K562 (cell line): ENCODE data around the gene DLGAP1. TPM values are rescaled to one million over a fixed set of nuclear protein-coding genes. Genes with fewer than 3 reads are reported as not detected.

Source experiments
- ATAC-seq: fragments of 200-7000 bp; cut with Tn5 transposase; 3 replicates; pipeline ENCODE4 v1.9.1; 2020; ENCODE audit warnings: moderate library complexity
- BruUV-seq: library from RNA; stranded (reverse); fragments of 400-500 nt; replicated peaks from 2 replicates; lab custom pipeline; 2021; lab: Mats Ljungman, UMichigan
- CTCF ChIA-PET: fragments of 300-600 bp; formaldehyde crosslinking; extraction: SDS; loops from one replicate; lab custom pipeline; 2021; ENCODE audit warnings: low intra/inter-chr PET ratio; lab: Yijun Ruan, JAX
- POLR2A ChIA-PET: fragments of 300-600, 350-650 bp; sonication (Branson Sonifier 250); formaldehyde crosslinking; extraction: SDS; loops from one replicate; lab custom pipeline; 2021; ENCODE audit warnings: antibody characterized with exemption, inconsistent platforms; lab: Yijun Ruan, JAX
- DNase-seq, 4 experiments: peaks; one replicate each; pipeline versions ENCODE4 v3.0.0 to v3.0.0-alpha.2; 2011 to 2018; ENCODE audit warnings: low spot score in 3 of 4, mixed read lengths in 3 of 4; ENCODE audit errors: extremely low read depth in 1 of 4
- FAIRE-seq: peaks from 2 replicates; lab custom pipeline; 2011; peaks lifted over from hg19 to GRCh38; lab: Jason Lieb, UNC
- H2AFZ ChIP-seq: 2 replicates; pipeline ENCODE4 v1.6.0; 2011; ENCODE audit warnings: low read depth, low read length, control low read depth, inconsistent platforms
- H3K27ac ChIP-seq: fragments of 200-600 bp; 3 replicates; pipeline ENCODE4 v1.8.0; 2011; ENCODE audit warnings: low read depth, mild to moderate bottlenecking, control low read depth, inconsistent platforms, low read length, moderate library complexity, mixed read lengths; ENCODE audit errors: extremely low read depth
- H3K27me3 ChIP-seq, 2 experiments: fragments of 300-600 bp in 1 of 2; 2 replicates in 1 of 2; 3 replicates in 1 of 2; pipeline versions ENCODE4 v1.6.0 to v1.8.0; 2011; ENCODE audit warnings: inconsistent platforms in 2 of 2, low read length in 2 of 2, mild to moderate bottlenecking in 1 of 2, mixed read lengths in 1 of 2, moderate library complexity in 1 of 2; ENCODE audit not compliant: control insufficient read depth in 2 of 2, insufficient read depth in 2 of 2
- H3K36me3 ChIP-seq: fragments of 300-600 bp; 3 replicates; pipeline ENCODE4 v1.8.0; 2011; ENCODE audit warnings: mild to moderate bottlenecking, low read length, inconsistent platforms; ENCODE audit not compliant: control insufficient read depth, insufficient read depth
- H3K4me1 ChIP-seq, 2 experiments: fragments of 200-600 bp in 1 of 2; replicated peaks in 1 of 2; 2 replicates in 1 of 2; 3 replicates in 1 of 2; pipeline versions ENCODE4 v1.5.1 to v1.8.0; 2011; ENCODE audit warnings: inconsistent platforms in 2 of 2, low read length in 2 of 2, mild to moderate bottlenecking in 1 of 2, mixed read lengths in 1 of 2, moderate library complexity in 1 of 2; ENCODE audit not compliant: control insufficient read depth in 2 of 2, insufficient read depth in 2 of 2
- H3K4me2 ChIP-seq: 2 replicates; pipeline ENCODE4 v1.6.1; 2011; ENCODE audit warnings: low read length, control low read depth, inconsistent platforms, mixed read lengths; ENCODE audit not compliant: insufficient read depth
- H3K4me3 ChIP-seq: fragments of 200-600 bp; sonication (generic), shearing (Covaris generic); 2 replicates; pipeline ENCODE4 v1.5.1; 2016; ENCODE audit warnings: control low read depth, inconsistent platforms
- H3K79me2 ChIP-seq: fragments of 200-600 bp; 3 replicates; pipeline ENCODE4 v1.8.0; 2011; ENCODE audit warnings: low read length, inconsistent platforms; ENCODE audit not compliant: control insufficient read depth, insufficient read depth
- H3K9ac ChIP-seq, 2 experiments: 2 replicates each; pipeline versions ENCODE4 v1.6.0 to v1.6.1; 2011; ENCODE audit warnings: low read depth in 2 of 2, low read length in 2 of 2, control low read depth in 1 of 2, inconsistent platforms in 1 of 2, mild to moderate bottlenecking in 1 of 2, mixed read lengths in 1 of 2; ENCODE audit not compliant: insufficient read depth in 1 of 2
- H3K9me1 ChIP-seq: one replicate; pipeline ENCODE4 v1.6.0; 2011; ENCODE audit warnings: inconsistent platforms, mild to moderate bottlenecking, low read length, moderate library complexity; ENCODE audit not compliant: control insufficient read depth, insufficient read depth
- H3K9me3 ChIP-seq: replicated peaks from 2 replicates; pipeline ENCODE4 v1.5.1; 2011; ENCODE audit warnings: low read depth, low read length, inconsistent platforms; ENCODE audit not compliant: control insufficient read depth, insufficient read depth
- H4K20me1 ChIP-seq: replicated peaks from 2 replicates; pipeline ENCODE4 v1.6.1; 2011; ENCODE audit warnings: low read length, inconsistent platforms, mixed read lengths; ENCODE audit not compliant: control insufficient read depth, insufficient read depth
- BCL6 ChIP-seq: fragments of 250-450 bp; sonication (Bioruptor Pico); IDR thresholded peaks from 2 replicates; pipeline ENCODE4 v1.4.0; 2020
- ELF2 ChIP-seq: fragments of 250-450 bp; sonication (Bioruptor Pico); IDR thresholded peaks from 2 replicates; pipeline ENCODE4 v1.5.0; 2021; ENCODE audit warnings: mild to moderate bottlenecking
- ETV5 ChIP-seq: sonication (generic); formaldehyde crosslinking; IDR thresholded peaks from 2 replicates; pipeline ENCODE4 v1.4.0; 2020; ENCODE audit warnings: low read depth, mild to moderate bottlenecking, missing genetic modification reagents
- HMG20A ChIP-seq: fragments of 450-650 bp; formaldehyde crosslinking; conservative IDR thresholded peaks from 2 replicates; pipeline ENCODE4 v1.4.0; 2020; ENCODE audit warnings: mild to moderate bottlenecking, mixed read lengths
- MCM7 ChIP-seq, 2 experiments: fragments of 450-650 bp; IDR thresholded peaks; 2 replicates each; pipeline ENCODE4 v1.6.1; 2016 to 2018
- MEF2D ChIP-seq: conservative IDR thresholded peaks from 2 replicates; pipeline ENCODE4 v1.6.1; 2016; ENCODE audit warnings: low read depth, missing genetic modification characterization, missing compliant biosample characterization
- NR4A1 ChIP-seq, 2 experiments: fragments of 250-450 bp in 1 of 2; fragments of 450-650 bp in 1 of 2; sonication (Bioruptor Pico) in 1 of 2; IDR thresholded peaks; 2 replicates each; pipeline versions ENCODE4 v1.4.0 to v1.6.1; 2016 to 2020; ENCODE audit warnings: mild to moderate bottlenecking in 2 of 2, missing compliant biosample characterization in 1 of 2, missing genetic modification characterization in 1 of 2, moderate library complexity in 1 of 2
- OTX1 ChIP-seq: fragments of 450-650 bp; formaldehyde crosslinking; IDR thresholded peaks from 2 replicates; pipeline ENCODE4 v1.4.0; 2022; ENCODE audit warnings: mild to moderate bottlenecking
- PHF8 ChIP-seq: fragments of 200-600 bp; sonication (generic); IDR thresholded peaks from 2 replicates; pipeline ENCODE4 v1.6.1; 2012; ENCODE audit warnings: mixed run types, mild to moderate bottlenecking, inconsistent platforms, low read length, moderate library complexity, borderline replicate concordance
- PML ChIP-seq: IDR thresholded peaks from 2 replicates; pipeline ENCODE4 v1.6.1; 2012; ENCODE audit warnings: low read length, inconsistent platforms
- PRPF4 ChIP-seq: fragments of 200-400 bp; formaldehyde crosslinking; IDR thresholded peaks from one replicate; pipeline ENCODE4 v1.6.1; 2017; ENCODE audit warnings: low read length, low read depth, mild to moderate bottlenecking; ENCODE audit not compliant: insufficient read depth, poor library complexity, severe bottlenecking
- PTRF ChIP-seq: fragments of 450-650 bp; IDR thresholded peaks from 2 replicates; pipeline ENCODE4 v1.6.1; 2016; ENCODE audit warnings: mild to moderate bottlenecking, missing genetic modification characterization, missing compliant biosample characterization
- PYGO2 ChIP-seq: fragments of 450-650 bp; IDR thresholded peaks from 2 replicates; pipeline ENCODE4 v1.6.1; 2016; ENCODE audit warnings: mild to moderate bottlenecking, missing genetic modification characterization, moderate library complexity, missing compliant biosample characterization
- RBFOX2 ChIP-seq: fragments of 200-400 bp; formaldehyde crosslinking; IDR thresholded peaks from 2 replicates; pipeline ENCODE4 v1.6.1; 2017; ENCODE audit warnings: low read depth, mild to moderate bottlenecking, low read length, moderate library complexity
- SRF ChIP-seq, 2 experiments: fragments of 250-450, 450-650 bp in 1 of 2; sonication (Bioruptor Pico) in 1 of 2; sonication (generic) in 1 of 2; formaldehyde crosslinking; IDR thresholded peaks; 2 replicates each; pipeline versions ENCODE4 v1.5.0 to v1.5.1; 2020 to 2022; ENCODE audit warnings: mild to moderate bottlenecking in 1 of 2, missing genetic modification reagents in 1 of 2
- SRSF7 ChIP-seq: fragments of 200-400 bp; formaldehyde crosslinking; optimal IDR thresholded peaks from 2 replicates; pipeline ENCODE3; 2017; ENCODE audit warnings: mild to moderate bottlenecking, low read depth, low read length
- TCF3 ChIP-seq: sonication (generic); formaldehyde crosslinking; IDR thresholded peaks from 2 replicates; pipeline ENCODE4 v1.4.0; 2020; ENCODE audit warnings: mild to moderate bottlenecking, missing genetic modification reagents
- ZBTB26 ChIP-seq: fragments of 450-650 bp; formaldehyde crosslinking; IDR thresholded peaks from 2 replicates; pipeline ENCODE4 v1.4.0; 2022; ENCODE audit warnings: missing genetic modification characterization
- ZBTB49 ChIP-seq: sonication (generic); formaldehyde crosslinking; IDR thresholded peaks from 2 replicates; pipeline ENCODE4 v1.8.0; 2022; ENCODE audit warnings: missing genetic modification reagents, mild to moderate bottlenecking, borderline replicate concordance
- ZKSCAN1 ChIP-seq: fragments of 150-350 bp; IDR thresholded peaks from 2 replicates; pipeline ENCODE4 v1.6.1; 2016; ENCODE audit warnings: low read depth, low read length
- ZNF239 ChIP-seq: fragments of 250-450 bp; sonication (Bioruptor Pico); IDR thresholded peaks from 2 replicates; pipeline ENCODE4 v1.4.0; 2020; ENCODE audit warnings: mild to moderate bottlenecking
- WGBS: fragments of 100-300 bp; shearing (Covaris generic); methylation state at CpG from one replicate; pipeline ENCODE4 v1.1.6; 2016; ENCODE audit warnings: low coverage, mixed read lengths; ENCODE audit not compliant: insufficient coverage; ENCODE audit errors: missing lambda C conversion rate; 5-methylcytosine and 5-hydroxymethylcytosine counted together
- in situ Hi-C: fragments of 300-500 bp; cut with MboI; formaldehyde crosslinking; loops from 4 replicates; pipeline ENCODE4 v1.15.0; 2018; ENCODE audit warnings: inconsistent platforms, mixed read lengths
- intact Hi-C: fragments of 100-400 bp; cut with micrococcal nuclease; formaldehyde crosslinking; loops from 2 replicates; pipeline ENCODE4 v1.14.2; 2022
- polyA plus RNA-seq, 8 experiments: library from polyadenylated mRNA; depleted of rRNA in 4 of 8; stranded (reverse) in 5 of 8; unstranded in 3 of 8; fragments of >200 nt; fragmentation: Nextera tagmentation in 2 of 8; fragmentation: Illumina TruSeq in 1 of 8; extraction: Ambion mirVana in 2 of 8; extraction: Trizol in 1 of 8; gene quantifications; 2 replicates each; pipeline versions ENCODE4 v1.2.1 to v1.2.3, GENCODE V29; 2011 to 2014; ENCODE audit warnings: inconsistent platforms in 1 of 8, missing spikeins in 1 of 8
- total RNA-seq, 7 experiments: library from RNA; depleted of rRNA in 6 of 7; stranded (reverse); fragments of >200 nt in 6 of 7; fragmentation: Illumina TruSeq in 2 of 7; extraction: Trizol in 2 of 7; gene quantifications; 2 replicates each; pipeline versions ENCODE4 v1.2.1 to v1.2.3, GENCODE V29; 2011 to 2021; ENCODE audit warnings: low replicate concordance in 1 of 7

DLGAP1 gene
- total and polyA plus RNA-seq, 9 of the 15 experiments (the other 6 are each of a cell fraction or from before 2014, with no cell fraction given): 0.04 to 0.22 (median 0.08) TPM

- Histone ChIP-seq H3K27me3 (no peaks in the 10 kb centered on the region), H3K9me1 (no peaks in the 10 kb centered on the region), H3K9me3 (no peaks in the 10 kb centered on the region), H3K4me2 (peak overlapping the region; percentile 94), H2AFZ (no peak overlapping the region), H3K79me2 (peaks cover 61% of the 10 kb centered on the region), H4K20me1 (no peaks in the 10 kb centered on the region), H3K36me3 (peaks cover 20% of the 10 kb centered on the region; the same call in 2 of the 3 replicates), H3K27ac (peak overlapping the region; percentile 97), H3K4me3 (peak overlapping the region; percentile 55), H3K9ac (peak overlapping the region; percentile 77 to 98), H3K4me1 (peaks cover 43 to 50% of the 10 kb centered on the region in 2 experiments)
- DNase-seq (peak in 1 of 4 experiments; percentile 31), ATAC-seq (peak; percentile 53), FAIRE-seq (no peak)
- intact Hi-C loops: no loop called here
- in situ Hi-C loops: loop anchor here (5.0 kb wide), 1 partner anchor 53 kb away; no protein-coding TSS in a partner anchor
- BruUV-seq: no TSS peak
- ChIA-PET CTCF (no interaction called here), POLR2A (interaction anchor here (0.8 to 5.6 kb wide), 32 partner anchors 9 to 357 kb away, joined by 3 to 109 read pairs (median 7); partner anchors contain the start of genes MYL12A and TGIF1)
- 0% methylated on average over 4 of the region's 4 CpGs for WGBS
- TF ChIP-seq SRF (CRISPR knock-in tag; IDR thresholded peaks at IDR 0.05) (peak in 1 of 2 experiments; percentile 22; a peak in 1 of 4 replicates), HMG20A (0 out of 2 replicates have a peak, but pooled peaks have one; percentile 64), BCL6 (CRISPR knock-in tag) (peak; percentile 1; the same call in 1 of the 2 replicates), OTX1 (CRISPR knock-in tag) (peak; percentile 4; the same call in 1 of the 2 replicates), ELF2 (CRISPR knock-in tag) (peak; percentile 6; the same call in 1 of the 2 replicates), ZBTB26 (peak; percentile 91; the same call in 1 of the 2 replicates), ZKSCAN1 (0 out of 2 replicates have a peak, but pooled peaks have one; percentile 18), MEF2D (tag) (peak; percentile 20; the same call in 1 of the 2 replicates), SRSF7 (no peak), MCM7 (IDR thresholded peaks at IDR 0.05) (no peak), TCF3 (no peak), PYGO2 (tag) (peak; percentile 8), PTRF (tag) (0 out of 2 replicates have a peak, but pooled peaks have one; percentile 35), ZBTB49 (CRISPR knock-in tag) (no peak), PRPF4 (peak; percentile 14), PML (no peak), NR4A1 (CRISPR knock-in tag; IDR thresholded peaks at IDR 0.05) (no peak), NR4A1 (tag; IDR thresholded peaks at IDR 0.05) (no peak), ZNF239 (no peak), ETV5 (CRISPR knock-in tag) (no peak), PHF8 (peak; percentile 21; the same call in 1 of the 2 replicates), RBFOX2 (peak; percentile 93)
These were observed 850.9 kb downstream of the DLGAP1 start for GRCh38 chr18:3604235-3604497.
